Measurements from ENCODE around the gene NPLOC4. TPM values are rescaled to one million over a fixed set of nuclear protein-coding genes. Genes with fewer than 3 reads are reported as not detected.

Gene NPLOC4
- total and polyA plus RNA-seq, 2 of the 13 experiments (the other 11 are each of a cell fraction or from before 2014, with no cell fraction given) = 57.0 to 97.0 TPM

- no peak for TF ChIP-seq ZNF572 (CRISPR knock-in tag; IDR thresholded peaks at IDR 0.05)
- no peak for TF ChIP-seq SP1 (IDR thresholded peaks at IDR 0.05)
- no peak for TF ChIP-seq SP1 (CRISPR knock-in tag; IDR thresholded peaks at IDR 0.05)
- TF ChIP-seq GFI1 (CRISPR knock-in tag; IDR thresholded peaks at IDR 0.05; ENCODE audit: borderline replicate concordance) = no peak
- TF ChIP-seq ZNF205 (CRISPR knock-in tag; IDR thresholded peaks at IDR 0.05) = 0 out of 2 replicates have a peak, but pooled peaks have one; percentile 13
- TF ChIP-seq SALL1 (CRISPR knock-in tag; IDR thresholded peaks at IDR 0.05) = peak; percentile 45
- no peak for TF ChIP-seq JARID2 (CRISPR knock-in tag; IDR thresholded peaks at IDR 0.05; ENCODE audit: insufficient replicate concordance)
- TF ChIP-seq, protein P1, sequence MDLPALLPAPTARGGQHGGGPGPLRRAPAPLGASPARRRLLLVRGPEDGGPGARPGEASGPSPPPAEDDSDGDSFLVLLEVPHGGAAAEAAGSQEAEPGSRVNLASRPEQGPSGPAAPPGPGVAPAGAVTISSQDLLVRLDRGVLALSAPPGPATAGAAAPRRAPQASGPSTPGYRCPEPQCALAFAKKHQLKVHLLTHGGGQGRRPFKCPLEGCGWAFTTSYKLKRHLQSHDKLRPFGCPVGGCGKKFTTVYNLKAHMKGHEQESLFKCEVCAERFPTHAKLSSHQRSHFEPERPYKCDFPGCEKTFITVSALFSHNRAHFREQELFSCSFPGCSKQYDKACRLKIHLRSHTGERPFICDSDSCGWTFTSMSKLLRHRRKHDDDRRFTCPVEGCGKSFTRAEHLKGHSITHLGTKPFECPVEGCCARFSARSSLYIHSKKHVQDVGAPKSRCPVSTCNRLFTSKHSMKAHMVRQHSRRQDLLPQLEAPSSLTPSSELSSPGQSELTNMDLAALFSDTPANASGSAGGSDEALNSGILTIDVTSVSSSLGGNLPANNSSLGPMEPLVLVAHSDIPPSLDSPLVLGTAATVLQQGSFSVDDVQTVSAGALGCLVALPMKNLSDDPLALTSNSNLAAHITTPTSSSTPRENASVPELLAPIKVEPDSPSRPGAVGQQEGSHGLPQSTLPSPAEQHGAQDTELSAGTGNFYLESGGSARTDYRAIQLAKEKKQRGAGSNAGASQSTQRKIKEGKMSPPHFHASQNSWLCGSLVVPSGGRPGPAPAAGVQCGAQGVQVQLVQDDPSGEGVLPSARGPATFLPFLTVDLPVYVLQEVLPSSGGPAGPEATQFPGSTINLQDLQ (CRISPR knock-in tag; IDR thresholded peaks at IDR 0.05) = no peak
- no peak for TF ChIP-seq ADNP (CRISPR knock-in tag; IDR thresholded peaks at IDR 0.05)
- no peak for TF ChIP-seq CCAR2 (optimal IDR thresholded peaks at IDR 0.05; ENCODE audit: low read depth, low read length)
- peak; percentile 81; the same call in 1 of the 2 replicates for TF ChIP-seq FOSL1 (CRISPR knock-in tag; IDR thresholded peaks at IDR 0.05; ENCODE audit: borderline replicate concordance)
- TF ChIP-seq, protein P2, sequence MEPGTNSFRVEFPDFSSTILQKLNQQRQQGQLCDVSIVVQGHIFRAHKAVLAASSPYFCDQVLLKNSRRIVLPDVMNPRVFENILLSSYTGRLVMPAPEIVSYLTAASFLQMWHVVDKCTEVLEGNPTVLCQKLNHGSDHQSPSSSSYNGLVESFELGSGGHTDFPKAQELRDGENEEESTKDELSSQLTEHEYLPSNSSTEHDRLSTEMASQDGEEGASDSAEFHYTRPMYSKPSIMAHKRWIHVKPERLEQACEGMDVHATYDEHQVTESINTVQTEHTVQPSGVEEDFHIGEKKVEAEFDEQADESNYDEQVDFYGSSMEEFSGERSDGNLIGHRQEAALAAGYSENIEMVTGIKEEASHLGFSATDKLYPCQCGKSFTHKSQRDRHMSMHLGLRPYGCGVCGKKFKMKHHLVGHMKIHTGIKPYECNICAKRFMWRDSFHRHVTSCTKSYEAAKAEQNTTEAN (CRISPR knock-in tag; conservative IDR thresholded peaks at IDR 0.05) = no peak
- TF ChIP-seq KLF9 (CRISPR knock-in tag; IDR thresholded peaks at IDR 0.05; ENCODE audit: low read depth) = no peak
- no peak for TF ChIP-seq CEBPB (IDR thresholded peaks at IDR 0.05; ENCODE audit: borderline replicate concordance, low read depth, low read length)
- TF ChIP-seq ZNF776 (CRISPR knock-in tag; IDR thresholded peaks at IDR 0.05) = no peak
- TF ChIP-seq EHMT2 (IDR thresholded peaks at IDR 0.05; ENCODE audit: borderline replicate concordance, low read depth, low read length) = no peak
- TF ChIP-seq ZNF101 (CRISPR knock-in tag; IDR thresholded peaks at IDR 0.05; ENCODE audit: borderline replicate concordance, low read depth) = no peak
- TF ChIP-seq ZNF546 (CRISPR knock-in tag; conservative IDR thresholded peaks at IDR 0.05) = no peak
- peak; percentile 52 for TF ChIP-seq ARID5B (CRISPR knock-in tag; IDR thresholded peaks at IDR 0.05)
- TF ChIP-seq ZNF788 (CRISPR knock-in tag; IDR thresholded peaks at IDR 0.05; ENCODE audit: borderline replicate concordance) = no peak
- no peak for TF ChIP-seq E2F1 (CRISPR knock-in tag; IDR thresholded peaks at IDR 0.05)
- no peak for TF ChIP-seq MYC (CRISPR knock-in tag; IDR thresholded peaks at IDR 0.05; ENCODE audit: borderline replicate concordance)
These were observed 60.2 kb downstream of the NPLOC4 start (continued) for GRCh38 chr17:81576621-81577277.

Measured in HepG2 (cell line).